Measurements from ENCODE around the gene GAB3. TPM values are rescaled to one million over a fixed set of nuclear protein-coding genes. Genes with fewer than 3 reads are reported as not detected.
"Not testable (repeated sequence)": the region's sequence is repeated elsewhere in the genome, so short reads cannot be mapped to it uniquely, and the experiment has no call there.

GAB3 gene
- total RNA-seq, 1 experiment from 2014 or later: not detected

DNA sequence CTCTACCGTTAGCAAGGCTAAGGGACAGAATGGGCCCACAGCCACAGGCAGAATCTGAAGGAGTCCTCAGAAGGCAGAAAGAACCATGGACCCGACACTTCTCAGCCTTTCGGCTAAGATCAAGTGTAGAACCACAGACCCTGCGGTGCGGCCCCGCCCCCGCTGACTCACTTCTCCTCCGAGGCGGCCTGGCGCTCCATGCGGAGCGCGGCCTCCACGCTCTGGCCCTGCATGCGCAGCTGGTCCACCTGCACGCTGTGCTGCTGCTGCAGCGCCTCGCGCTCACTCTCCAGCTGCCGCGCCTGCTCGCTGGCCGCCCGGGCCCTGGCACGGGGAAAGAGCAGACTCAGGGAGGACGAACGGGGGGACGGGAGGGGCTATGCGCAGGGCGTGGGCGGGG, 107.2 kb downstream of the GAB3 start:
- DNase-seq (ENCODE audit: low spot score); in situ Hi-C loops (cut with HindIII; ENCODE audit: low sequenced_read_pairs): not testable (repeated sequence)

GRCh38 chrX:154641740-154642139, 109.1 kb downstream of the GAB3 start:
- in situ Hi-C loops (cut with HindIII; ENCODE audit: low sequenced_read_pairs); DNase-seq (ENCODE audit: low spot score): not testable (repeated sequence)

GRCh38 chrX:154633661-154634060, 117.2 kb downstream of the GAB3 start:
- in situ Hi-C loops (cut with HindIII; ENCODE audit: low sequenced_read_pairs); DNase-seq (ENCODE audit: low spot score): not testable (repeated sequence)

- DNase-seq (ENCODE audit: low spot score); in situ Hi-C loops (cut with HindIII; ENCODE audit: low sequenced_read_pairs): not testable (repeated sequence)
These were observed 119.9 kb downstream of the GAB3 start for GRCh38 chrX:154630949-154631348.

DNA sequence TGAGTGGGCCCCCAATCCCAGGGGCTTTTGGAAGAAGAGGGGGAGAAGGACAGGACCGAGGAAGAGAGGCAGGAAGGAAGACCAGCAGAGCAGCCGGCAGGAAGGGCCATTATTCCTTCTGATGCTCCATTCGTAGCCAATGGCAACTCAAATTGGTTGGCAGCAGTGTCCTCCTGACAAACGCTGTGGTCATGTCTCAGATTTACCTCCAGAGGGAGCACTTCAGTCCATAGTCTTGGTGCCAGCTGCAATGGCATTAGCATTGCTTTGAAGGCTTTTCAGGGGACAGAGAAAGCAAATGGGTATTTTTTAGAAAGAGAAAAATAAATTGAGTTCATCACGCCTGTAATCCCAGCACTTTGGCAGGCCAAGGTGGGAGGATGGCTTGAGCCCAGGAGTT, 121.9 kb downstream of the GAB3 start:
- in situ Hi-C loops (cut with HindIII; ENCODE audit: low sequenced_read_pairs); DNase-seq (ENCODE audit: low spot score): not testable (repeated sequence)

Other genes starting within 250 kb of the GAB3 start
- gene FAM3A, start 234.8 kb downstream of the GAB3 start, total RNA-seq (2014; rRNA removed; shearing (Covaris generic)): 47.5 and 47.8 TPM in 2 replicates
- 32.0 and 32.9 TPM in 2 replicates for gene G6PD, start 204.2 kb downstream of the GAB3 start, total RNA-seq (2014; rRNA removed; shearing (Covaris generic))
- 12.0 and 13.2 TPM in 2 replicates for gene IKBKG, start 203.5 kb downstream of the GAB3 start, total RNA-seq (2014; rRNA removed; shearing (Covaris generic))
- not detected in 2 replicates for gene CTAG1A, start 165.9 kb downstream of the GAB3 start, total RNA-seq (2014; rRNA removed; shearing (Covaris generic))
- gene CTAG1B, start 131.8 kb downstream of the GAB3 start, total RNA-seq (2014; rRNA removed; shearing (Covaris generic)): not detected in 2 replicates
- gene CTAG2, start 97.5 kb downstream of the GAB3 start, total RNA-seq (2014; rRNA removed; shearing (Covaris generic)): not detected in 2 replicates
- 43.6 and 56.7 TPM in 2 replicates for gene DKC1, start 11.8 kb upstream of the GAB3 start, total RNA-seq (2014; rRNA removed; shearing (Covaris generic))
- gene MPP1, start 54.4 kb upstream of the GAB3 start, total RNA-seq (2014; rRNA removed; shearing (Covaris generic)): 13.0 and 13.4 TPM in 2 replicates
- gene SMIM9, start 83.6 kb upstream of the GAB3 start, total RNA-seq (2014; rRNA removed; shearing (Covaris generic)): not detected in 2 replicates
- gene F8A1, start 135.3 kb upstream of the GAB3 start, total RNA-seq (2014; rRNA removed; shearing (Covaris generic)): 3.7 TPM in 1 of 2 replicates, not detected in the other

Measured in G401 (cell line).